Stimulated activated CD8-positive, alpha-beta memory T cell treated with anti-CD3 and anti-CD28 coated beads, Interleukin-15, amount 100 ng/mL, for 1 hour (primary cell): ENCODE measurements around the gene REXO4.

ENCODE experiments used
- DNase-seq: peaks from one replicate; pipeline ENCODE4 v3.0.0-alpha.2; 2020; ENCODE audit warnings: low read depth

The REXO4 gene

GRCh38 chr9:133449760-133450159 lies 31.9 kb upstream of the REXO4 start:
- DNase-seq, result no peak

GRCh38 chr9:133448487-133448972 lies 30.7 kb upstream of the REXO4 start:
- no peak for DNase-seq

- DNase-seq, result no peak
Observed at GRCh38 chr9:133445293-133445969, 27.6 kb upstream of the REXO4 start.

GRCh38 chr9:133443982-133444381 lies 26.2 kb upstream of the REXO4 start:
- DNase-seq, result no peak

GRCh38 chr9:133443248-133443647 lies 25.4 kb upstream of the REXO4 start:
- no peak for DNase-seq

GRCh38 chr9:133441571-133441970 lies 23.8 kb upstream of the REXO4 start:
- no peak for DNase-seq

- DNase-seq, result no peak
Observed at GRCh38 chr9:133440874-133441273, 23.1 kb upstream of the REXO4 start.

GRCh38 chr9:133439337-133439736 lies 21.5 kb upstream of the REXO4 start:
- DNase-seq, result no peak

- DNase-seq, result no peak
Observed at GRCh38 chr9:133437753-133438531, 20.1 kb upstream of the REXO4 start.

- no peak for DNase-seq
Observed at GRCh38 chr9:133436681-133437080, 18.9 kb upstream of the REXO4 start.

GRCh38 chr9:133433351-133433843 lies 15.6 kb upstream of the REXO4 start:
- DNase-seq, result no peak

GRCh38 chr9:133430244-133430643 lies 12.4 kb upstream of the REXO4 start:
- no peak for DNase-seq

GRCh38 chr9:133429641-133430161 lies 11.9 kb upstream of the REXO4 start:
- no peak for DNase-seq

GRCh38 chr9:133429214-133429613 lies 11.4 kb upstream of the REXO4 start:
- DNase-seq, result no peak

- DNase-seq, result no peak
Observed at GRCh38 chr9:133428617-133429101, 10.8 kb upstream of the REXO4 start.

GRCh38 chr9:133427658-133428348 lies 10.0 kb upstream of the REXO4 start:
- DNase-seq, result no peak

GRCh38 chr9:133426011-133426410 lies 8.2 kb upstream of the REXO4 start:
- no peak for DNase-seq

GRCh38 chr9:133425049-133425632 lies 7.3 kb upstream of the REXO4 start:
- no peak for DNase-seq

- DNase-seq, result no peak
Observed at GRCh38 chr9:133424187-133424586, 6.4 kb upstream of the REXO4 start.

- no peak for DNase-seq
Observed at GRCh38 chr9:133423216-133423615, 5.4 kb upstream of the REXO4 start.

GRCh38 chr9:133421615-133422542 lies 4.1 kb upstream of the REXO4 start, which contains the start of gene ADAMTS13:
ADAMTS13 (plus strand) TSS chr9:133422367; CDS start chr9:133422444, 77 bp downstream.
- no peak for DNase-seq
